AML-193 (cell line): ENCODE measurements around the gene CHRNA10.

ENCODE experiments used
- DNase-seq, 2 experiments: peaks; one replicate each; lab custom pipeline; 2025; lab: John Stamatoyannopoulos, UW

The CHRNA10 gene

GRCh38 chr11:3671334-3672254, at the start of gene CHRNA10:
CHRNA10 (minus strand) TSS chr11:3671384; CDS start chr11:3671312, 72 bp downstream.
- DNase-seq: no peak

- DNase-seq: no peak
Measured at GRCh38 chr11:3712274-3712673, 41.1 kb upstream of the CHRNA10 start.

GRCh38 chr11:3710485-3711259, 39.5 kb upstream of the CHRNA10 start:
- DNase-seq: no peak

GRCh38 chr11:3709977-3710376, 38.8 kb upstream of the CHRNA10 start:
- no peak for DNase-seq

- DNase-seq: no peak
Measured at GRCh38 chr11:3707176-3707575, 36.0 kb upstream of the CHRNA10 start.

GRCh38 chr11:3703383-3703782, 32.2 kb upstream of the CHRNA10 start:
- no peak for DNase-seq

GRCh38 chr11:3700910-3701309, 29.7 kb upstream of the CHRNA10 start:
- DNase-seq: no peak

GRCh38 chr11:3700410-3700809, 29.2 kb upstream of the CHRNA10 start:
- DNase-seq: no peak

GRCh38 chr11:3686751-3687150, 15.6 kb upstream of the CHRNA10 start:
- DNase-seq: no peak

- no peak for DNase-seq
Measured at GRCh38 chr11:3685923-3686322, 14.7 kb upstream of the CHRNA10 start.

- DNase-seq: no peak
Measured at GRCh38 chr11:3684819-3685172, 13.6 kb upstream of the CHRNA10 start.

- no peak for DNase-seq
Measured at GRCh38 chr11:3684129-3684818, 13.1 kb upstream of the CHRNA10 start.

GRCh38 chr11:3683039-3683438, 11.9 kb upstream of the CHRNA10 start:
- DNase-seq: no peak

GRCh38 chr11:3679077-3679476, 7.9 kb upstream of the CHRNA10 start:
- no peak for DNase-seq

GRCh38 chr11:3675971-3676370, 4.8 kb upstream of the CHRNA10 start:
- no peak for DNase-seq

- DNase-seq: no peak
Measured at GRCh38 chr11:3674189-3674588, 3.0 kb upstream of the CHRNA10 start.

GRCh38 chr11:3669742-3670183, 1.4 kb downstream of the CHRNA10 start:
- no peak for DNase-seq

GRCh38 chr11:3669128-3669527, 2.1 kb downstream of the CHRNA10 start:
- DNase-seq: no peak

GRCh38 chr11:3667149-3668035, 3.8 kb downstream of the CHRNA10 start:
- DNase-seq: no peak

GRCh38 chr11:3666023-3666530, 5.1 kb downstream of the CHRNA10 start:
- DNase-seq: no peak

- DNase-seq: peak; percentile 14 to 33
Measured at GRCh38 chr11:3665336-3666022, 5.7 kb downstream of the CHRNA10 start.
